GM10248 (cell line): ENCODE measurements around the gene ATR.
"Not testable (repeated sequence)": the region's sequence is repeated elsewhere in the genome, so short reads cannot be mapped to it uniquely, and the experiment has no call there.

Experiments
- CTCF ChIA-PET: fragments of 300-600 bp; sonication (Branson Sonifier 250); formaldehyde crosslinking; extraction: SDS; loops from one replicate; lab custom pipeline; 2021; ENCODE audit warnings: antibody characterized with exemption; lab: Yijun Ruan, JAX
- POLR2A ChIA-PET: fragments of 350-650 bp; sonication (Branson Sonifier 250); formaldehyde crosslinking; extraction: SDS; loops from one replicate; lab custom pipeline; 2020; ENCODE audit warnings: antibody characterized with exemption; lab: Yijun Ruan, JAX
- DNase-seq: peaks from one replicate; pipeline ENCODE4 v3.0.0; 2012; ENCODE audit errors: extremely low spot score
- TF ChIP-seq, protein P1 (sequence below): IDR thresholded peaks from 2 replicates; pipeline ENCODE4 v1.5.1; 2012; ENCODE audit warnings: mild to moderate bottlenecking, low read depth; ENCODE audit errors: extremely low read depth, missing control alignments, control extremely low read depth

ATR gene

DNA sequence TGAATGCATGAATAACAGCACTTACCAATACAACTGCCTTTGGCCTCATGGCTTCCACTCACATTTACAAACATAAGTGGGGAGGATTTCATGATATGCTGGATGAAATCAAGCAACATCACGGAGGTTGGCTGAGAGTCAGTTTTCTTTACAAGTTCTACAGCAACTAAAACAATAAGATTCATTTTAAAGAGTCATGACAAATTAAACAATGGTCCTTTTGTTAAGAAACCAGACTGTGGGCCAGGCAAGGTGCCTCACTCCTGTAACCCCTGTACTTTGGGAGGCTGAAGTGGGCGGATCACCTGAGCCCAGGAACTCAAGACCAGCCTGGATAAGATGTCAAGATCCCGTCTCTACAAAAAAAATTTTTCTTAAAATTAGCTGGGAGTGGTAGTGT lies 12.4 kb downstream of the ATR start:
- TF ChIP-seq, protein P1, sequence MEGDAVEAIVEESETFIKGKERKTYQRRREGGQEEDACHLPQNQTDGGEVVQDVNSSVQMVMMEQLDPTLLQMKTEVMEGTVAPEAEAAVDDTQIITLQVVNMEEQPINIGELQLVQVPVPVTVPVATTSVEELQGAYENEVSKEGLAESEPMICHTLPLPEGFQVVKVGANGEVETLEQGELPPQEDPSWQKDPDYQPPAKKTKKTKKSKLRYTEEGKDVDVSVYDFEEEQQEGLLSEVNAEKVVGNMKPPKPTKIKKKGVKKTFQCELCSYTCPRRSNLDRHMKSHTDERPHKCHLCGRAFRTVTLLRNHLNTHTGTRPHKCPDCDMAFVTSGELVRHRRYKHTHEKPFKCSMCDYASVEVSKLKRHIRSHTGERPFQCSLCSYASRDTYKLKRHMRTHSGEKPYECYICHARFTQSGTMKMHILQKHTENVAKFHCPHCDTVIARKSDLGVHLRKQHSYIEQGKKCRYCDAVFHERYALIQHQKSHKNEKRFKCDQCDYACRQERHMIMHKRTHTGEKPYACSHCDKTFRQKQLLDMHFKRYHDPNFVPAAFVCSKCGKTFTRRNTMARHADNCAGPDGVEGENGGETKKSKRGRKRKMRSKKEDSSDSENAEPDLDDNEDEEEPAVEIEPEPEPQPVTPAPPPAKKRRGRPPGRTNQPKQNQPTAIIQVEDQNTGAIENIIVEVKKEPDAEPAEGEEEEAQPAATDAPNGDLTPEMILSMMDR, result no peak
- ChIA-PET POLR2A (no interaction called here), CTCF (interaction anchor here (1.2 kb wide), 1 partner anchor 21 kb away, joined by 3 read pairs; no protein-coding TSS in a partner anchor)
- no peak for DNase-seq

DNA sequence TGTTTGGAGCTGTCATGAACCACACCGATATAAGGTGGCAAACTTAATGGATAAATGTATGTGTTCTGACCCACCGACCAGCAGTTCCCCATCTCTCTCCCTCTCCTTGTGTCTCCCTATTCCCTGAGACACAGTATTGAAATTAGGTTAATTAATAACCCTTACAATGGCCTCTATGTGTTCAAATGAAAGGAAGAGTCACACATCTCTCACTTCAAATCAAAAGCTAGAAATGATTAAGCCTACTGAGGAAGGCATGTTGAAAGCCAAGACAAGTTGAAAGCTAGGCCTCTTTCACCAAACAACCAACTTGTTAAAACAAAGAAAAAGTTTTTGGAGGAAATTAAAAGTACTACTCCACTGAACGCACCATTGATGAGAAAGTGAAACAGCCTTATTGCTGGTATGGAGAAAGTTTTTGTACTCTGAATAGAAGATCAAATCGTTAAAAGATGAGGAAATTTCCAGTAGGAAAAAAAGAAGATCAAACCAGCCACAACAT lies 15.0 kb downstream of the ATR start:
- ChIA-PET POLR2A (no interaction called here), CTCF (interaction anchor here (1.6 to 1.8 kb wide), 2 partner anchors 9 to 15 kb away, joined by 3 to 4 read pairs; partner anchors contain the start of gene ATR)
- no peak for DNase-seq
- TF ChIP-seq, protein P1, result no peak

DNA sequence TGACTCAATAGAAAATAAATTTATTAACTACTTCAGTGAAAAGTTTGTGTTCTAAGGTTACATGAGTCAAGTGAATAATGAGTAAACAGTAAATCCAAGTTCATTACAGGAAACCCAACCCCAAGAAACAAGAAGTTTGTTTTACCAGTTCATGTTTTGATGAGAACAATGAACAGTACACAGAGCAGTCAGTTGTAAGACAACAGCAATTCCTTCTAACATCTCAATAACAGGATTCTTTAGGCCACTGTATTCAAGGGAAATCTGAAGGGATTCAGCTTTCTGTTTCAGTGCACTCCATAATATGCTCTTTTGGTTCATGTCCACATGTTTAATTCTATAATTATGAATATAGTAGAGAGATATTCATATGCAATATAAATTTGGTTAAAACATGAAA lies 18.4 kb downstream of the ATR start:
- DNase-seq, result no peak
- TF ChIP-seq, protein P1, result no peak
- ChIA-PET POLR2A (no interaction called here), CTCF (no interaction called here)

DNA sequence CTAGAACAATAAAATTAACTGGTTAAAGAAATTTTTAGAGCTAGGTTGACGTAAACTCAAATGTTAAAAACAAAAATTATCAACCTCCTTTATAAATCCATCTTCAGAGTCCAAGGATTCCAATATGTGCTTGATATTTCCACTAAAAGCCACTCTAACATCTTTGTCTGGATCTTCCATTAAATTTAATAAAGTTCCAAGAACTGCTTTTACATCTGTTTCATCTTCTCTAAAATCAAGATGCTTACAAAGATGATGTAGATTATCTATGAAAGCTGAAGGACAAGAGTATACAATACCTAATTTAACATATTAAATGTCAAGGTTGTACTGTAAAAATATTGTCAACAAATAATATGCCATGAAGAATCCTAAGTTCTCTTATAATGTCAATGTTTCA lies 24.8 kb downstream of the ATR start:
- no peak for DNase-seq
- ChIA-PET POLR2A (no interaction called here), CTCF (no interaction called here)
- TF ChIP-seq, protein P1, result no peak

DNA sequence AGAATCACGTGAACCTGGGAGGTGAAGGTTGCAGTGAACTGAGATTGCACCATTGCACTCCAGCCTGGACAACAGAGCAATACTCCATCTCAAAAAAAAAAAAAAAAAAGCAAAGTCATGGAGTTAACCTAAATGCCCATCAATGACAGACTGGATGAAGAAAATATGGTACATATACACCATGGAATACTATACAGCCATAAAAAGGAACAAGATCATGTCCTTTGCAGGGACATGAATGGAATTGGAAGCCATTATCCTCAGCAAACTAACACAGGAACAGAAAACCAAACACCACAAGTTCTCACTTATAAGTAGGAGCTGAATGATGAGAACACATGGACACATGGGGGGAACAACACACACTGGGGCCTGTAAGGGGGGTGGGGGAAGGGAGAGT lies 26.0 kb downstream of the ATR start:
- POLR2A ChIA-PET, result interaction anchor here (0.6 kb wide), 1 partner anchor 89 kb away, joined by 3 read pairs; no protein-coding TSS in a partner anchor
- CTCF ChIA-PET, DNase-seq: not testable (repeated sequence)

DNA sequence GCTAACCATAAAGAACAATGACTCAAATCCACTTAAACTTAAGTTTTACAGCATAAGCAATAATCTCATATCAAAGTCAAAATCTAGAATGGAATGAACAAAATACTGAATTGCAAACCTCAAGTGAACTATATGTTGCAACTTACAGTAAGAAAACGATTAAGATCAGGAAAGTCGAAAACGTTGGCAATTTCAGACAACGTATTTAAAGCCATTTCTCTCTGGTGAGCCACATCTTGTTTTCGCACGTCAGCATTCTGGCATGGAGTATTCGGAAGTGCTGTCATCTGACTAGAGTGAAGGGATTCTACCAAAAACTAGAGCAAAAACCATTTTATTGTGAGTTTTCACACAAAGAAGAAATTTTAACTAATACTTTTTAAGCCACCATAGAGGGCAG lies 28.5 kb downstream of the ATR start:
- TF ChIP-seq, protein P1, result no peak
- ChIA-PET POLR2A (no interaction called here), CTCF (no interaction called here)
- no peak for DNase-seq

DNA sequence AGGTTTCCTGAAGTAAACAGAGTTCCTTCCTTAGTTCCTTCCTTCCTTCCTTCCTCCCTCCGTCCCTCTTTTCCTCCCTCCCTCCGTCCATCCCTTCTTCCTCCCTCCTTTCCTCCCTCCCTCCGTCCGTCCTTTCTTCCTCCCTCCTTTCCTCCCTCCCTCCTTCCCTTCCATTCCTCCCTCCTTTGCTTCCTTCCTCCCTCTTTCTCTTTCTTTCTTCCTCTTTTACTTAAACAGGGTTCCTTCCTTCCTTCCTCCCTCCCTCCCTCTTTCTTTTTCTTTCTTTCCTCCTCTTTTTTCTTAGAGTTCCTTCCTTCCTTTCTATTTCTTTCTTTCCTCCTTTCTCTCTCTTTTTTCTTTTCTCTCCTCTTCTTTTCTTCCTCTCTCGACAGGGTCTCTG lies 35.2 kb downstream of the ATR start:
- DNase-seq, result no peak
- TF ChIP-seq, protein P1, result no peak
- CTCF ChIA-PET, result no interaction called here
- POLR2A ChIA-PET, result no interaction called here
